GM12878 (cell line): ENCODE measurements around the gene OR11A1. TPM values are rescaled to one million over a fixed set of nuclear protein-coding genes. Genes with fewer than 3 reads are reported as not detected.

Experiments used
- ATAC-seq: fragments of 200-7000 bp; cut with Tn5 transposase; 3 replicates; pipeline ENCODE4 v1.9.1; 2020; ENCODE audit warnings: mild to moderate bottlenecking, moderate library complexity
- Bru-seq: library from RNA; stranded (reverse); fragments of 400-500 nt; gene quantifications from one replicate; lab custom pipeline; 2021; lab: Mats Ljungman, UMichigan
- BruChase-seq, 2 experiments: library from RNA; stranded (reverse); fragments of 400-500 nt; gene quantifications; one replicate each; lab custom pipeline; 2021; lab: Mats Ljungman, UMichigan
- BruUV-seq: library from RNA; stranded (reverse); fragments of 400-500 nt; replicated peaks from 2 replicates; lab custom pipeline; 2021; lab: Mats Ljungman, UMichigan
- CTCF ChIA-PET: fragments of 300-600 bp; sonication (Branson Sonifier 250); formaldehyde crosslinking; extraction: SDS; loops from one replicate; lab custom pipeline; 2021; ENCODE audit warnings: inconsistent platforms; lab: Yijun Ruan, JAX
- POLR2A ChIA-PET: fragments of 350-600 bp; formaldehyde crosslinking; extraction: SDS; loops from one replicate; lab custom pipeline; 2021; ENCODE audit warnings: inconsistent platforms; lab: Charles Lee
- RAD21 ChIA-PET: fragments of 300-600 bp; sonication (Branson Sonifier 250); formaldehyde crosslinking; loops from one replicate; lab custom pipeline; 2023; ENCODE audit warnings: antibody characterized with exemption; ENCODE audit not compliant: unreplicated experiment; lab: Charles Lee
- SMC1A ChIA-PET: fragments of 300-600 bp; sonication (Branson Sonifier 250); formaldehyde crosslinking; loops from one replicate; lab custom pipeline; 2023; ENCODE audit not compliant: unreplicated experiment, uncharacterized antibody; lab: Charles Lee
- DNase-seq: peaks from one replicate; pipeline ENCODE4 v3.0.0-alpha.2; 2011; ENCODE audit warnings: low read depth, low spot score
- FAIRE-seq: peaks from 3 replicates; lab custom pipeline; 2011; peaks lifted over from hg19 to GRCh38; lab: Jason Lieb, UNC
- H2AFZ ChIP-seq: 2 replicates; pipeline ENCODE4 v1.6.0; 2011; ENCODE audit warnings: low read depth, low read length, control low read depth; ENCODE audit not compliant: control insufficient read depth
- H3K27ac ChIP-seq: 2 replicates; pipeline ENCODE4 v1.5.1; 2011; ENCODE audit warnings: control low read depth; ENCODE audit not compliant: control insufficient read depth, insufficient read depth
- H3K27me3 ChIP-seq, 2 experiments: replicated peaks in 1 of 2; 2 replicates each; pipeline versions ENCODE4 v1.6.0 to v1.6.1; 2011; ENCODE audit warnings: low read length in 1 of 2; ENCODE audit not compliant: control insufficient read depth in 2 of 2, insufficient read depth in 2 of 2
- H3K36me3 ChIP-seq, 2 experiments: 2 replicates each; pipeline ENCODE4 v1.5.1; 2011; ENCODE audit warnings: low read length in 1 of 2; ENCODE audit not compliant: control insufficient read depth in 2 of 2, insufficient read depth in 2 of 2
- H3K4me1 ChIP-seq: 2 replicates; pipeline ENCODE4 v1.6.1; 2011; ENCODE audit warnings: mild to moderate bottlenecking, low read length, moderate library complexity, mixed read lengths; ENCODE audit not compliant: control insufficient read depth, insufficient read depth
- H3K4me2 ChIP-seq: 2 replicates; pipeline ENCODE4 v1.6.0; 2011; ENCODE audit warnings: control low read depth; ENCODE audit not compliant: control insufficient read depth, insufficient read depth
- H3K4me3 ChIP-seq: fragments of 200-600 bp; sonication (generic); 2 replicates; pipeline ENCODE4 v1.5.1; 2016
- H3K79me2 ChIP-seq: 2 replicates; pipeline ENCODE4 v1.6.0; 2011; ENCODE audit warnings: low read length; ENCODE audit not compliant: control insufficient read depth, insufficient read depth
- H3K9ac ChIP-seq: 2 replicates; pipeline ENCODE4 v1.8.0; 2011; ENCODE audit warnings: low read length, control low read depth, mixed read lengths; ENCODE audit not compliant: control insufficient read depth, insufficient read depth
- H3K9me3 ChIP-seq: replicated peaks from 3 replicates; pipeline ENCODE4 v1.5.1; 2011; ENCODE audit warnings: mild to moderate bottlenecking, low read length; ENCODE audit not compliant: control insufficient read depth, insufficient read depth
- H4K20me1 ChIP-seq: 2 replicates; pipeline ENCODE4 v1.6.0; 2011; ENCODE audit not compliant: control insufficient read depth, insufficient read depth
- BHLHE40 ChIP-seq, 2 experiments: fragments of 450-650 bp in 1 of 2; IDR thresholded peaks; 2 replicates each; pipeline ENCODE4 v1.6.1; 2011 to 2017; ENCODE audit warnings: low read depth in 2 of 2, borderline replicate concordance in 1 of 2, improper control_type of control experiment in 1 of 2, low read length in 1 of 2, mild to moderate bottlenecking in 1 of 2
- ELK1 ChIP-seq: IDR thresholded peaks from 2 replicates; pipeline ENCODE4 v1.6.1; 2012; ENCODE audit warnings: low read depth, low read length, improper control_type of control experiment
- FOXM1 ChIP-seq: IDR thresholded peaks from 2 replicates; pipeline ENCODE4 v1.6.1; 2012; ENCODE audit warnings: low read depth, mild to moderate bottlenecking, inconsistent platforms, low read length, moderate library complexity
- GABPA ChIP-seq: IDR thresholded peaks from 2 replicates; pipeline ENCODE4 v1.6.1; 2014; ENCODE audit warnings: antibody characterized with exemption, low read depth, mild to moderate bottlenecking, inconsistent platforms
- KDM1A ChIP-seq: fragments of 200-600 bp; sonication (generic); IDR thresholded peaks from 2 replicates; pipeline ENCODE4 v1.6.1; 2016; ENCODE audit warnings: borderline replicate concordance
- MEF2A ChIP-seq: IDR thresholded peaks from 2 replicates; pipeline ENCODE4 v1.6.1; 2011; ENCODE audit warnings: low read depth, mild to moderate bottlenecking, low read length, moderate library complexity; ENCODE audit not compliant: insufficient read depth
- NKRF ChIP-seq: fragments of 450-650 bp; conservative IDR thresholded peaks from 2 replicates; pipeline ENCODE4 v1.6.1; 2017; ENCODE audit warnings: mild to moderate bottlenecking, moderate library complexity
- PKNOX1 ChIP-seq: fragments of 450-650 bp; IDR thresholded peaks from 2 replicates; pipeline ENCODE4 v1.6.1; 2016; ENCODE audit warnings: mild to moderate bottlenecking
- PML ChIP-seq: IDR thresholded peaks from 2 replicates; pipeline ENCODE4 v1.6.1; 2012; ENCODE audit warnings: low read length, inconsistent platforms
- SMAD1 ChIP-seq: fragments of 450-650 bp; IDR thresholded peaks from 2 replicates; pipeline ENCODE4 v1.6.1; 2018; ENCODE audit warnings: mild to moderate bottlenecking, low read depth; ENCODE audit not compliant: partially characterized antibody
- SMARCA5 ChIP-seq: fragments of 450-650 bp; IDR thresholded peaks from 2 replicates; pipeline ENCODE4 v1.6.1; 2017; ENCODE audit warnings: mild to moderate bottlenecking
- SPI1 ChIP-seq: IDR thresholded peaks from 2 replicates; pipeline ENCODE4 v1.6.1; 2011; ENCODE audit warnings: low read depth, mild to moderate bottlenecking, low read length, moderate library complexity, borderline replicate concordance; ENCODE audit not compliant: insufficient read depth
- STAT3 ChIP-seq: IDR thresholded peaks from 2 replicates; pipeline ENCODE4 v1.6.1; 2011; ENCODE audit warnings: low read depth, low read length, improper control_type of control experiment
- TBL1XR1 ChIP-seq: IDR thresholded peaks from 2 replicates; pipeline ENCODE4 v1.6.1; 2012; ENCODE audit warnings: low read depth, low read length, improper control_type of control experiment
- WGBS: methylation state at CpG from one replicate; pipeline ENCODE4 v1.1.6; 2016; ENCODE audit warnings: low lambda C conversion rate; ENCODE audit not compliant: insufficient replicate concordance, insufficient coverage; ENCODE audit errors: missing lambda C conversion rate; 5-methylcytosine and 5-hydroxymethylcytosine counted together
- in situ Hi-C: fragments of 300-500 bp; cut with MboI; formaldehyde crosslinking; loops from 9 replicates; pipeline ENCODE4 v1.14.3; 2018; ENCODE audit warnings: mixed read lengths
- intact Hi-C: fragments of 100-400 bp; cut with micrococcal nuclease; formaldehyde crosslinking; loops from one replicate; pipeline ENCODE4 v1.14.2; 2022; ENCODE audit not compliant: unreplicated experiment
- long read RNA-seq, 2 experiments: library from polyadenylated mRNA; unstranded; transcript quantifications; one replicate each; pipeline ENCODE4 v2.0.0, GENCODE V29; 2019 to 2020
- polyA minus RNA-seq, 3 experiments: library from RNA; depleted of rRNA, polyadenylated mRNA; stranded (reverse); fragments of >200 nt; gene quantifications; 2 replicates each; pipeline ENCODE4 v1.2.3, GENCODE V29; 2011
- polyA plus RNA-seq, 11 experiments: library from polyadenylated mRNA; depleted of rRNA in 4 of 11; unstranded in 6 of 11; stranded (reverse) in 5 of 11; fragments of >200 nt; fragmentation: Nextera tagmentation in 4 of 11; fragmentation: Illumina TruSeq in 1 of 11; extraction: Ambion mirVana in 4 of 11; extraction: Trizol in 1 of 11; gene quantifications; 1 replicate in 1 of 11; 2 replicates in 10 of 11; pipeline versions ENCODE4 v1.2.1 to v1.2.3, GENCODE V29; 2011 to 2016; ENCODE audit warnings: inconsistent platforms in 2 of 11, missing spikeins in 2 of 11, low read depth in 1 of 11
- total RNA-seq, 4 experiments: library from RNA; depleted of rRNA in 3 of 4; stranded (reverse); fragments of >200 nt in 3 of 4; fragmentation: Illumina TruSeq in 1 of 4; extraction: Trizol in 1 of 4; gene quantifications; 2 replicates each; pipeline versions ENCODE4 v1.2.1 to v1.2.3, GENCODE V29; 2013 to 2021
- TF ChIP-seq, protein P1 (sequence below): IDR thresholded peaks from 2 replicates; pipeline ENCODE4 v1.6.1; 2012; ENCODE audit warnings: low read depth, low read length, improper control_type of control experiment

The OR11A1 gene, protein sequence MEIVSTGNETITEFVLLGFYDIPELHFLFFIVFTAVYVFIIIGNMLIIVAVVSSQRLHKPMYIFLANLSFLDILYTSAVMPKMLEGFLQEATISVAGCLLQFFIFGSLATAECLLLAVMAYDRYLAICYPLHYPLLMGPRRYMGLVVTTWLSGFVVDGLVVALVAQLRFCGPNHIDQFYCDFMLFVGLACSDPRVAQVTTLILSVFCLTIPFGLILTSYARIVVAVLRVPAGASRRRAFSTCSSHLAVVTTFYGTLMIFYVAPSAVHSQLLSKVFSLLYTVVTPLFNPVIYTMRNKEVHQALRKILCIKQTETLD
- total RNA-seq (2013; cell fraction: nucleolus; rRNA removed): not detected in 2 replicates
- total RNA-seq (2014; rRNA removed): not detected in 2 replicates
- not detected in 2 replicates for total RNA-seq (2014; rRNA removed; fragmentation: Illumina TruSeq; extraction: Trizol)
- not detected in 2 replicates for total RNA-seq (2021)
- not detected for polyA plus RNA-seq (2011; ENCODE audit: low read depth)
- polyA plus RNA-seq (2011; rRNA removed): not detected in 2 replicates
- not detected in 2 replicates for polyA plus RNA-seq (2011; cell fraction: cytosol; rRNA removed)
- polyA plus RNA-seq (2011; cell fraction: nucleus; rRNA removed): not detected in 2 replicates
- polyA plus RNA-seq (2012): not detected in 2 replicates
- not detected in 2 replicates for polyA plus RNA-seq (2014; fragmentation: Illumina TruSeq; extraction: Trizol)
- not detected for polyA plus RNA-seq (2014; fragmentation: Nextera tagmentation; extraction: Ambion mirVana)
- not detected in 2 replicates for polyA plus RNA-seq (2014; rRNA removed)
- not detected for polyA plus RNA-seq (2016; fragmentation: Nextera tagmentation; extraction: Ambion mirVana)
- not detected in 2 replicates for polyA minus RNA-seq (2011; rRNA and poly(A)+ RNA removed)
- polyA minus RNA-seq (2011; cell fraction: cytosol; rRNA and poly(A)+ RNA removed): not detected in 2 replicates
- polyA minus RNA-seq (2011; cell fraction: nucleus; rRNA and poly(A)+ RNA removed): not detected in 2 replicates
- not detected for Bru-seq, nascent RNA
- BruChase-seq, experiment 1, labeled RNA remaining after a 6-hour chase: not detected
- not detected for BruChase-seq, experiment 2, labeled RNA remaining after a 2-hour chase
- long read RNA-seq, experiment 1: 0 reads
- long read RNA-seq, experiment 2: 0 reads

- intact Hi-C loops (no loop called here), in situ Hi-C loops (no loop called here)
- RAD21 ChIA-PET: no interaction called here
- Histone ChIP-seq H3K9ac (no peak within 1 kb of the TSS), H3K4me3 (no peak within 1 kb of the TSS), H3K27ac (no peak within 1 kb of the TSS), H3K9me3 (no peaks in the 10 kb centered on the region), H3K4me2 (no peak within 1 kb of the TSS), H3K36me3 (no peaks in the 10 kb centered on the region), H3K79me2 (no peaks in the 10 kb centered on the region), H3K4me1 (no peaks in the 10 kb centered on the region), H3K27me3 (0 out of 4 replicates have a peak, but pooled peaks cover 0 to 1% of the 10 kb centered on the region in 2 experiments), H2AFZ (no peak within 1 kb of the TSS), H4K20me1 (no peaks in the 10 kb centered on the region)
- POLR2A ChIA-PET: no interaction called here
- CTCF ChIA-PET: no interaction called here
- BruUV-seq: no TSS peak
- SMC1A ChIA-PET: no interaction called here
- 0% methylated on average over 2 of the region's 2 CpGs for WGBS
- no peak for ATAC-seq
- DNase-seq: no peak
- no peak for FAIRE-seq
- TF ChIP-seq ELK1 (no peak), TBL1XR1 (no peak), PML (no peak), SPI1 (no peak), SMAD1 (no peak), MEF2A (no peak), BHLHE40 (IDR thresholded peaks at IDR 0.05; ENCODE audit: borderline replicate concordance in 1 of 2, low read depth in 2 of 2, low read length in 1 of 2) (no peak), SMARCA5 (no peak), FOXM1 (no peak), PKNOX1 (no peak), GABPA (no peak), STAT3 (no peak), NKRF (no peak), KDM1A (no peak)
- TF ChIP-seq, protein P1, sequence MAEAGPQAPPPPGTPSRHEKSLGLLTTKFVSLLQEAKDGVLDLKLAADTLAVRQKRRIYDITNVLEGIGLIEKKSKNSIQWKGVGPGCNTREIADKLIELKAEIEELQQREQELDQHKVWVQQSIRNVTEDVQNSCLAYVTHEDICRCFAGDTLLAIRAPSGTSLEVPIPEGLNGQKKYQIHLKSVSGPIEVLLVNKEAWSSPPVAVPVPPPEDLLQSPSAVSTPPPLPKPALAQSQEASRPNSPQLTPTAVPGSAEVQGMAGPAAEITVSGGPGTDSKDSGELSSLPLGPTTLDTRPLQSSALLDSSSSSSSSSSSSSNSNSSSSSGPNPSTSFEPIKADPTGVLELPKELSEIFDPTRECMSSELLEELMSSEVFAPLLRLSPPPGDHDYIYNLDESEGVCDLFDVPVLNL: no peak
Measured at GRCh38 chr6:29456971-29457370, at the start of gene OR11A1, which contains the start of gene OR2H1. Gene OR11A1 (minus strand): TSS chr6:29457071. CDS start chr6:29427641, 29,430 bp downstream. Gene OR2H1 (plus strand): TSS chr6:29457155. CDS start chr6:29461770, 4,615 bp downstream.
